ENCODE measurements around the gene PDX1. TPM values are rescaled to one million over a fixed set of nuclear protein-coding genes. Genes with fewer than 3 reads are reported as not detected.

PDX1 gene
- total and polyA plus RNA-seq, 9 of the 15 experiments (the other 6 are each of a cell fraction or from before 2014, with no cell fraction given): not detected

- no peak for TF ChIP-seq ARID3A (IDR thresholded peaks at IDR 0.05; ENCODE audit: borderline replicate concordance, low read depth, low read length)
Observed at GRCh38 chr13:27919659-27919933, 204 bp upstream of the PDX1 start (continued).

GRCh38 chr13:27920677-27921420 lies 1.0 kb downstream of the PDX1 start:
- Histone ChIP-seq H3K36me3 (ENCODE audit: control insufficient read depth, insufficient read depth, low read length) (no peaks in the 10 kb centered on the region), H2AFZ (ENCODE audit: low read depth, low read length) (no peak overlapping the region), H3K4me1 (replicated peaks in 1 of 2; ENCODE audit: control insufficient read depth in 2 of 2, insufficient read depth in 2 of 2, low read length in 2 of 2) (peaks cover 0 to 9% of the 10 kb centered on the region in 2 experiments; a peak in 2 of 5 replicates), H3K27ac (ENCODE audit: extremely low read depth, low read depth, low read length) (no peak overlapping the region), H3K4me3 (no peak overlapping the region), H4K20me1 (replicated peaks; ENCODE audit: control insufficient read depth, insufficient read depth, low read length) (no peaks in the 10 kb centered on the region), H3K4me2 (ENCODE audit: insufficient read depth, low read length) (no peak overlapping the region), H3K27me3 (ENCODE audit: control insufficient read depth in 2 of 2, insufficient read depth in 2 of 2, low read length in 2 of 2) (peaks cover 11 to 59% of the 10 kb centered on the region in 2 experiments; a peak in 4 of 5 replicates), H3K9me3 (replicated peaks; ENCODE audit: control insufficient read depth, insufficient read depth, low read depth, low read length) (no peaks in the 10 kb centered on the region), H3K9ac (ENCODE audit: insufficient read depth in 1 of 2, low read depth in 2 of 2, low read length in 2 of 2) (no peak overlapping the region), H3K9me1 (ENCODE audit: control insufficient read depth, insufficient read depth, low read length) (no peaks in the 10 kb centered on the region), H3K79me2 (ENCODE audit: control insufficient read depth, insufficient read depth, low read length) (no peaks in the 10 kb centered on the region)
- no peak for ATAC-seq
- in situ Hi-C loops (cut with MboI): no loop called here
- TF ChIP-seq PREB (CRISPR knock-in tag; IDR thresholded peaks at IDR 0.05) (no peak), GATAD2B (IDR thresholded peaks at IDR 0.05; ENCODE audit: borderline replicate concordance) (no peak), JUNB (CRISPR knock-in tag; conservative IDR thresholded peaks at IDR 0.05) (no peak), SMC3 (conservative IDR thresholded peaks at IDR 0.05; ENCODE audit: insufficient read depth, low read depth, low read length) (no peak), CCNT2 (IDR thresholded peaks at IDR 0.05; ENCODE audit: borderline replicate concordance, extremely low read depth, insufficient read length, low read depth, low read length) (no peak), ATF1 (CRISPR knock-in tag; IDR thresholded peaks at IDR 0.05) (no peak), ATF1 (tag; IDR thresholded peaks at IDR 0.05) (no peak), NCOR1 (IDR thresholded peaks at IDR 0.05) (no peak), CEBPZ (IDR thresholded peaks at IDR 0.05; ENCODE audit: borderline replicate concordance, low read depth, low read length) (no peak)
- CTCF ChIA-PET (ENCODE audit: low intra/inter-chr PET ratio): no interaction called here
- FAIRE-seq: no peak
- intact Hi-C loops (cut with micrococcal nuclease): no loop called here
- 9% methylated on average over 14 of the region's 40 CpGs for WGBS (ENCODE audit: insufficient coverage, low coverage, missing lambda C conversion rate)
- no peak for DNase-seq (ENCODE audit: extremely low read depth in 1 of 4, low spot score in 3 of 4)
- BruUV-seq (replicated peaks): no TSS peak
- POLR2A ChIA-PET: interaction anchor here (0.5 kb wide), 1 partner anchor 132 kb away, joined by 3 read pairs; no protein-coding TSS in a partner anchor

All from K562 (cell line).